Subcutaneous abdominal adipose tissue (tissue), 5 donors: ENCODE measurements around the gene MMP7.

ENCODE experiments used
- H3K27ac ChIP-seq: one replicate; pipeline ENCODE4 v1.7.0; 2013; ENCODE audit warnings: low read depth, mild to moderate bottlenecking, inconsistent platforms, low read length, moderate library complexity
- H3K27me3 ChIP-seq, 5 donors: one replicate each; pipeline ENCODE4 v1.7.0; 2013; ENCODE audit warnings: low read length in 5 of 5, inconsistent platforms in 1 of 5; ENCODE audit not compliant: control insufficient read depth in 5 of 5, insufficient read depth in 4 of 5
- H3K36me3 ChIP-seq, 5 donors: one replicate each; pipeline ENCODE4 v1.7.0; 2013; ENCODE audit warnings: low read length in 5 of 5; ENCODE audit not compliant: control insufficient read depth in 5 of 5, insufficient read depth in 5 of 5
- H3K4me1 ChIP-seq, 5 donors: one replicate each; pipeline ENCODE4 v1.7.0; 2013; ENCODE audit warnings: low read length in 5 of 5, mild to moderate bottlenecking in 3 of 5, moderate library complexity in 1 of 5; ENCODE audit not compliant: control insufficient read depth in 5 of 5, insufficient read depth in 5 of 5
- H3K4me3 ChIP-seq, 5 donors: one replicate each; pipeline ENCODE4 v1.7.0; 2013; ENCODE audit warnings: low read length in 5 of 5, low read depth in 1 of 5
- H3K9ac ChIP-seq, 5 donors: one replicate each; pipeline ENCODE4 v1.7.0; 2013; ENCODE audit warnings: low read length in 5 of 5, mild to moderate bottlenecking in 4 of 5, moderate library complexity in 3 of 5
- H3K9me3 ChIP-seq, 5 donors: one replicate each; pipeline ENCODE4 v1.7.0; 2013; ENCODE audit warnings: low read length in 5 of 5; ENCODE audit not compliant: control insufficient read depth in 5 of 5
- donor health status: healthy.
- donor health status: healthy.
- donor health status: healthy.
- donor health status: healthy.
- donor health status: healthy.

The MMP7 gene

GRCh38 chr11:102471474-102471873, 59.1 kb downstream of the MMP7 start:
- Histone ChIP-seq H3K36me3 (no peaks in the 10 kb centered on the region), H3K4me3 (no peak overlapping the region), H3K9me3 (no peaks in the 10 kb centered on the region), H3K27me3 (peaks cover 0 to 4% (median 0%) of the 10 kb centered on the region in 5 donors), H3K9ac (no peak overlapping the region), H3K4me1 (peaks cover 0 to 2% (median 0%) of the 10 kb centered on the region in 5 donors), H3K27ac (no peak overlapping the region)
